ENCODE measurements around the gene AP5B1.
"Not testable (repeated sequence)": the region's sequence is repeated elsewhere in the genome, so short reads cannot be mapped to it uniquely, and the experiment has no call there.

The AP5B1 gene

GRCh38 chr11:65786008-65786785, 5.4 kb upstream of the AP5B1 start:
- DNase-seq (ENCODE audit: low spot score), result no peak

DNA sequence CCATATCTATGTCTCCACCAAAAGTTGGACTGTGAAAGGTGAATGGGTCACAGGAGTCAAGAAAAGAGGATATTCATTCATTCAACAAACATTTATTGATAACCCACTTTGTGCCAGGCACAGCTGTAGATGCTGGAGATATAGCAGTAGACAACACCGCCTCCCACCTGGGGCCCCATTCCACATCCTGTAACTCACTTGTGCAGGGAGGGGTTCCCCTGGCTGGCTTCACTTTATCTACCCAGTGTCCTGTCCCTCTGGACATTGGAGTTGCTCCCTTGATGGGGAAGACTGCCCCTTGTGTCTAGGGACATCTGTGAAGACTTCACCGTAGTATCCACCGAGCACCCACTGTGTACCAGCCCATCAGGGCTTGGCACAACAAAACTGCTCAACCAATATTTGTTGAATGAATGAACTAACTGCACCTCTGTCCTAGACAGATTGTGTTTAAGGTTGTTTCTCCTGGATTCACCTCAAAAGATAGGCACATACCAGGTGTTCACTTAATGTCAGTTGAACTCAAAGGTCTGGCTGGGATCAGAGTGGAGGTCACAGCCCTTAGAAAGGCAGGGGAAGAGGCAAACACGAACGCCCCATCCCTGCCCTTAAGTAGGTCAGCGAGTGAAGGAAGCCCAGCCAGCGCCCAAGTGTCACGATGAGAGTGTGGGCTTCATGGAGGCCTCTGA, 4.7 kb upstream of the AP5B1 start:
- no peak for DNase-seq (ENCODE audit: low spot score)

- no peak for DNase-seq (ENCODE audit: low spot score)
These were observed 2.0 kb upstream of the AP5B1 start for GRCh38 chr11:65782816-65783228.

GRCh38 chr11:65781962-65782815, 1.4 kb upstream of the AP5B1 start:
- DNase-seq (ENCODE audit: low spot score), result no peak

DNA sequence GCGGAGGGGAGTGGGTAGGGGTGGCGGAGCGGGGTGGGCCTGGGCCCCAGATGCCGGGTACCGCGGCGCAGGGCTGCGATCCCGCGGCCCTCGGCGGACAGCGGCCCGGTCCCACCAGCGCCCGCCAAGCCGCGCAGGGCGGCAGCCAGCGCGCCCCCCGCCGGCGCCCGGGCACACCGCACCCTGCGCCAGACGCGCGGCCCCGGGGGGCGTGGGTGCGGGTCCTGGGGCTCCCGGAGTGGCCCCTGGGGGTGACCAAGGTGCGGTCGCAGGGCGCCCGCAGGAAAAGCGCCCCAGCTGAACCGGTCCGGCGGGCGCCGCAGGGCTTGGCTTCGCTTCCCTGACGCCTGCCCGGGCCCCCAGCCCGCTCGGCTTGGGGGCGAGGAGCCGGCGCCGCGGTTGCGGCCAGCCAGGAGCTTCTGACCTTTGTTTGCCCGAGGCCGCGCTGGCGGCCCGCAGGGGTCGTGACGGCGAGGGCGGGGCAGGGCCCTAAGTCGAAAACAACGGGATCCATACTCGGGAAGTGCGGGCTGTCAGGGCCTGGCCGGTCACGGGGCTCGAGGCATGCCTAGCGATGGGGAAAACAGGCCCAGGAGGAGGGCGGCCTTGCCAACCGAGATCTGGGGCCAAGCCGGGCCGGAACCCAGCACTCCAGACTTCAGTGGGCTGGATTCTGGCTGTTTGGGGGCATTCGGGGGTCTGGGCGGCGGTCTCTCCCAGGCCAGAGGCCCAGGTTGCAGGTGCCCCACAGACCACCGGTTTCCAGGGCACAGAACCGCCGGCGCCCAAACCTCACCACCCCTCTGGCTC, 581 bp upstream of the AP5B1 start:
- no peak for DNase-seq (ENCODE audit: low spot score)

GRCh38 chr11:65779919-65780769, 632 bp downstream of the AP5B1 start:
- peak; percentile 80 for DNase-seq (ENCODE audit: low spot score)

DNA sequence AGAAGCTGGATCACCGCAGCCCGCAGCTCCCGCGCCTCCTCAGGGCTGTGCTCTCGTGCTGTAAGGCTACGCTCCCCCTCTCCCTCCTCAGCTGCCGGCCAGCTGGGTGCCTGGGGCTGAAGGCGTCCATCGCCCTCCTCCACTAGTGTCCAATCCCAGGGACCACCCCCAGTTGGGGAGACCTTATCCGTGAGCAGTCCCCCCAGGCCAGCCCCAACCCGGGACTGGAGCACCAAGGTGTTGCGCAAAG, 1.2 kb downstream of the AP5B1 start:
- DNase-seq (ENCODE audit: low spot score), result no peak

GRCh38 chr11:65778901-65779668, 1.7 kb downstream of the AP5B1 start:
- no peak for DNase-seq (ENCODE audit: low spot score)

DNA sequence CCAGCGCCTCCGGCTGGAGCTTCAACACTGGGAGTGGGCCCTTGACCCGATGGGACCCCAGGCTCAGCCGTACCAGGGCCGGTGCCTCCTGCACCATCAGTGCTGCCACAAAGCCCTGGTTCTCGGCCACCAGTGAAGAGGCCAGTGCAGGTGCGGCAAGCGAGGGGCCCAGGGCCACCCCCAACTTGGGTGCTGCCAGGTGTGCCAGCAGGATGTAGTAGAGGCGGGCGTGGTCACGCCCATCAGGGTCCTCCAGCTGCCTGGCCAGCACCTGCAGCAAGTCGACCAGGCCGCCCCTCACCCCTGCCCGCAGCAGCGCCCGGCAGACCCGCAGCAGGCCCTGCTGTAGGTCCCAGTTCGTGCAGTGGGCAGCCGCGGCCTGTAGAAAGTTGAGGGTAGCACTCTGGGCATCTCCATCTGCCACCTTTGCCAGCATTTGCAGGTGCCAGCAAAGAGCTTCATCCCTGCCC, 2.3 kb downstream of the AP5B1 start:
- DNase-seq (ENCODE audit: low spot score), result no peak

- no peak for DNase-seq (ENCODE audit: low spot score)
These were observed 2.9 kb downstream of the AP5B1 start for GRCh38 chr11:65777821-65778361.

GRCh38 chr11:65777241-65777640, 3.5 kb downstream of the AP5B1 start:
- DNase-seq (ENCODE audit: low spot score), result no peak

DNA sequence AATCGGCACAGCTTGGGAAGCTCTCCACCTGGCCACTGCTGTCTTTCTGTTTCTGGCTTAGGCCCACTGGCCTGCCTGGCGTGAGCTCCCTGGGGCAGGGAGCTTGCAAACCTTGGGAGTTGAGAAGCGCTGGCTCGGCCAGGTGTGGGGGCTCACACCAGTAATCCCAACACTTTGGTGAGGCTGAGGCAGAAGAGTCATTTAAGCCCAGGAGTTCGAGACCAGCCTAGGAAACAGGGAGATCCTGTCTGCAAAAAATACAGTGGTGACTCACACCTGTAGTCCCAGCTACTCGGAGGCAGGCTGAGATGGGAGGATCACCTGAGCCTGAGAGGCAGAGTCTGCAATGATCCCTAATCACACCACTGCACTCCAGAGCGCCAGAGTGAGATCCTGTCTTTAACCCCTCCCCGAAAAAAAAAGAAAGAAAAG, 4.0 kb downstream of the AP5B1 start:
- no peak for DNase-seq (ENCODE audit: low spot score)

DNA sequence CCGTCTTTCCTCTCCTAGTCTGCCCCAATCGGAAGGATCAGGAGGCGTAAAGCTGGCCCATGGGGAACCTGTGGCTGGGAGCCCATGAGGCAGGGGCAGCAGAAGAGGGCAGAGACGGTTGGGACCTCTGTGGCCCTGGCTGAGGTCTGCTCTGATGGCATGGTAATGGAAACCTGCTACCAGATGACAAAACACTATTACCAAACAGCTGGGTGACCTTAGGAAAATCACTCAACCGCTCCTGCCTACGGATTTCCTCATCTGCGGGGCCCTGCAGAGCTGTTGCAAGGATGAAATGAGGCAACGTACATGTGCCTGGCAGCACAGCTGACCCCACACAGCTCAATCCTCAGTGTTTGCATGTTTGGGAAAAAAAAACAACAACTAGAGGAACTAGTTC, 4.6 kb downstream of the AP5B1 start:
- no peak for DNase-seq (ENCODE audit: low spot score)

DNA sequence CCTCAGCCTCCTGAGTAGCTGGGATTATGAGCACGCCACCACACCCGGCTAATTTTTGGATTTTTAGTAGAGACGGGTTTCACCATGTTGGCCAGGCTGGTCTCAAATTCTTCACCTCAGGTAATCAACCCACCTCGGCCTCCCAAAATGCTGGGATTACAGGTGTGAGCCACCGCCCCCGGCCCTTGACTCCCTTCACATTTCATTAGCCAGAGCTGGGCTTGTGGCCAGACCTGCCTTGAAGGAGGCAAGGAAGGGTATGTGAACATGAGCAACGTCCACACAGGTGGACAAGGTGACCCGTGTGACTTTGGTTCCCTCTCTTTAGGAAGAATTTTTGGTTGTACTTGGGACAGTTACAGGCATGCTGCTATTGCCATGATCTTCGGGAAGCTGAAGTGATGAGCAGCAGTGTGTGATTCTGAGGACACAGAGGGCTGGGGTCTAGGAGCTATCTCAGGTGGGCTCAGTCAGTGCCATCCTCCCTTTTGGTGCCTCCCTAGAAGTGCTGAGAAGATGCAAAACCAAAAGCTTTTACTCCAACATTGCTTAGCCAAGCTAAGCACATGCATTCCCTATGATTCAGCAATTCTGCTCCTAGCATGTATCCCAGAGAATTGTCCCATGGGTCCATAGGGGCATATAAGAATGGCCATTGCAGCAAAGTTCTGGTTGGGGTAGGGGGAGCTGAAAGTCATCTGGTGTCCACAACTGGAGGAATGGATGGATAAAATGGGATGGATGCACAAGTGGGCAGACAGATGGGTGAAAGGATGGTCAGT, 6.1 kb downstream of the AP5B1 start:
- no peak for DNase-seq (ENCODE audit: low spot score)

DNA sequence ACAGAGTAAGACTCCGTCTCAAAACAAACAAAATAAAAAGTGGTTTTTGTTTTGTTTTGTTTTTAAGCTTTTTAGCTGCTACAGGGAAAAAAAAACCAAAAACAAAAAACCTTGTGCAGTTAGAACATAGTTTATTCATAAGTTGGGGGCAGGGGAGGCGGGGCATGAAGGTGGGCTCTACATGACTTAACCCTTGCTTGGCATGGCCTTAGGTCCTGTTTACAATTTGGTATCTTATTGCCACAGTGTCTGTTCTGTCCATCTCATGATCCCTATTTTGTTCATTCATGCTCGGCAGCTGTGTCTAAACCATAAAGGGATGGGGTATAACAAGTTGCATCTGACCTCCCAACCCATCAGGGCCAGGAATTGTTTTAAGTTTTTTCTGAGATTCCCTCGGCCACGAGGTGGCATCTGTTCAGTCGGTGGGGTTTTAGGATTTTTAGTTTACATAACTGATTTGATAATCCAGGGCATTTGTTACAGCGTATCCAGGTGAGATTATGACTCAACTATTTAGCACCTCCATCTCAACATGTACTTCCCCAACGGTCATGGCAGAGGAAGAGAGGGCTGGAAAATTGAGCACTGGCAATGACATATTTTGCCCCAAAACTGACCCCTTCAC, 6.9 kb downstream of the AP5B1 start:
- DNase-seq (ENCODE audit: low spot score), result no peak

DNA sequence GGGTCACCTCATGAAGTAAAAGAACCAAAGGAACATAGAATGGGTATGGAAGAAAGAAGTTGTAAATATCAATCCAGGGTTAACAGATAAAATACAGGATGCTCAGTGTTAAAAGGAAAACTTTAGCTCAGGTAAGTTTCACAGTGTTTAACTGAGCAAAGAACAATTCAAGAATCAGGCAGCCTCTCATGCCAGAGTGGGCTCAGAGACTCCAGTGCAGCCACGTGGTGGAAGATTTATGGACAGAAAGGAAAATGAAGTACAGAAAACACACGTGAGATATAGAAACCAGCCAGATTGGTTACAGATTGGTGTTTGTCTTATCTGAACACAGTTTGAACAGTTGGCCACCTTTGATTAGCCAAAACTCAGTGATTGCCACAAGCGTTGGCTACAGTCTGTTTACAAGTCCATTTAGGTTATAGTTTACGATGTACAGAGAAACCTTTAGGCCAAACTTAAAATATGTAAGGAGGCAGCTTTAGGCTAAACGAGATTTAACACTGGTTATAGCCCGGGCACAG, 9.1 kb downstream of the AP5B1 start:
- no peak for DNase-seq (ENCODE audit: low spot score)

GRCh38 chr11:65770951-65771567, 9.7 kb downstream of the AP5B1 start:
- no peak for DNase-seq (ENCODE audit: low spot score)

DNA sequence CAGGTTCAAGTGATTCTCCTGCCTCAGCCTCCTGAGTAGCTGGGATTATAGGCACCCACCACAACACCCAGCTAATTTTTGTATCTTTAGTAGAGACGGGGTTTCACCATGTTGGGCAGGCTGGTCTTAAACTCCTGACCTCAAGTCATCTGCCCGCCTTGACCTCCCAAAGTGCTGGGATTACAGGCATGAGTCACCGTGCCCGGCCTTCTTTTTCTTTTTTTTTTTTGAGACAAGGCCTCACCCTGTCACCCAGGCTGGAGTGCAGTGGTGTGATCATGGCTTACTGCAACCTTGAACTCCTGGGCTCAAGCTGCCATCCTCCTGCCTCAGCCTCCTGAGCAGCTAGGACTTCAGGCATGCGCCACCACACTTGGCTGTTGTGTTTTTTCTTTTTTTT, 13.0 kb downstream of the AP5B1 start:
- not testable (repeated sequence) for DNase-seq (ENCODE audit: low spot score)

Measured in LoVo (cell line).